ENCODE measurements around the gene SAC3D1. TPM values are rescaled to one million over a fixed set of nuclear protein-coding genes. Genes with fewer than 3 reads are reported as not detected.
"Not testable (repeated sequence)": the region's sequence is repeated elsewhere in the genome, so short reads cannot be mapped to it uniquely, and the experiment has no call there.

The SAC3D1 gene
- total and polyA plus RNA-seq, 2 donors (not counting 1 experiment from before 2014, with no cell fraction given) = 3.1 to 8.6 TPM

GRCh38 chr11:64999478-64999877 is 41.5 kb upstream of the SAC3D1 start:
- no peak overlapping the region for H3K4me3 ChIP-seq (replicated peaks in 1 of 4; ENCODE audit: control extremely low read depth in 1 of 4, insufficient read depth in 1 of 4, low read depth in 3 of 4, low read length in 4 of 4)
- H3K36me3 ChIP-seq (ENCODE audit: control insufficient read depth, insufficient read depth, low read length) = no peaks in the 10 kb centered on the region
- no peak overlapping the region for H2AFZ ChIP-seq (ENCODE audit: low read length)
- TF ChIP-seq CTCF (conservative IDR thresholded peaks at IDR 0.05 in 1 of 2, IDR thresholded peaks at IDR 0.05 in 1 of 2; ENCODE audit: low read depth in 1 of 2, low read length in 2 of 2) (no peak), EZH2 (IDR thresholded peaks at IDR 0.05; ENCODE audit: low read length, missing control alignments) (no peak)
- H4K20me1 ChIP-seq (ENCODE audit: control insufficient read depth, extremely low read depth, insufficient read depth, low read length) = no peaks in the 10 kb centered on the region
- H3K9me3 ChIP-seq (ENCODE audit: control insufficient read depth, insufficient read depth, low read depth, low read length) = no peaks in the 10 kb centered on the region
- H3K9ac ChIP-seq (ENCODE audit: insufficient read depth, low read length) = no peak overlapping the region
- no peak overlapping the region for H3K4me2 ChIP-seq (ENCODE audit: extremely low read depth, insufficient read depth, low read length)
- no peak overlapping the region for H3K27ac ChIP-seq (ENCODE audit: insufficient read depth, low read length)
- no peaks in the 10 kb centered on the region for H3K79me2 ChIP-seq (ENCODE audit: control insufficient read depth, insufficient read depth, low read length)
- no peaks in the 10 kb centered on the region for H3K27me3 ChIP-seq (ENCODE audit: control insufficient read depth, insufficient read depth, low read length)
- no peak for DNase-seq (ENCODE audit: low read depth in 2 of 2)
- no peaks in the 10 kb centered on the region for H3K4me1 ChIP-seq (ENCODE audit: control insufficient read depth, extremely low read depth, insufficient read depth, low read length)

- Histone ChIP-seq H2AFZ (ENCODE audit: low read length) (no peak overlapping the region), H3K9ac (ENCODE audit: insufficient read depth, low read length) (no peak overlapping the region), H3K4me2 (ENCODE audit: extremely low read depth, insufficient read depth, low read length) (no peak overlapping the region), H3K4me1 (ENCODE audit: control insufficient read depth, extremely low read depth, insufficient read depth, low read length) (peaks cover 10% of the 10 kb centered on the region), H4K20me1 (ENCODE audit: control insufficient read depth, extremely low read depth, insufficient read depth, low read length) (no peaks in the 10 kb centered on the region), H3K27ac (ENCODE audit: insufficient read depth, low read length) (no peak overlapping the region), H3K36me3 (ENCODE audit: control insufficient read depth, insufficient read depth, low read length) (no peaks in the 10 kb centered on the region), H3K79me2 (ENCODE audit: control insufficient read depth, insufficient read depth, low read length) (no peaks in the 10 kb centered on the region), H3K4me3 (replicated peaks in 1 of 4; ENCODE audit: control extremely low read depth in 1 of 4, insufficient read depth in 1 of 4, low read depth in 3 of 4, low read length in 4 of 4) (no peak overlapping the region), H3K9me3 (ENCODE audit: control insufficient read depth, insufficient read depth, low read depth, low read length) (no peaks in the 10 kb centered on the region), H3K27me3 (ENCODE audit: control insufficient read depth, insufficient read depth, low read length) (no peaks in the 10 kb centered on the region)
- DNase-seq (ENCODE audit: low read depth in 2 of 2) = no peak
- TF ChIP-seq CTCF (conservative IDR thresholded peaks at IDR 0.05 in 1 of 2, IDR thresholded peaks at IDR 0.05 in 1 of 2; ENCODE audit: low read depth in 1 of 2, low read length in 2 of 2) (no peak), EZH2 (IDR thresholded peaks at IDR 0.05; ENCODE audit: low read length, missing control alignments) (no peak)
Measured at GRCh38 chr11:65002706-65003105, 38.3 kb upstream of the SAC3D1 start.

GRCh38 chr11:65003282-65003681 is 37.7 kb upstream of the SAC3D1 start:
- peak; percentile 34 to 39 for DNase-seq (ENCODE audit: low read depth in 2 of 2)
- Histone ChIP-seq H3K79me2 (ENCODE audit: control insufficient read depth, insufficient read depth, low read length) (no peaks in the 10 kb centered on the region), H3K36me3 (ENCODE audit: control insufficient read depth, insufficient read depth, low read length) (no peaks in the 10 kb centered on the region), H3K9ac (ENCODE audit: insufficient read depth, low read length) (no peak overlapping the region), H3K4me2 (ENCODE audit: extremely low read depth, insufficient read depth, low read length) (no peak overlapping the region), H3K9me3 (ENCODE audit: control insufficient read depth, insufficient read depth, low read depth, low read length) (no peaks in the 10 kb centered on the region), H3K4me3 (replicated peaks in 1 of 4; ENCODE audit: control extremely low read depth in 1 of 4, insufficient read depth in 1 of 4, low read depth in 3 of 4, low read length in 4 of 4) (no peak overlapping the region), H3K27me3 (ENCODE audit: control insufficient read depth, insufficient read depth, low read length) (no peaks in the 10 kb centered on the region), H3K27ac (ENCODE audit: insufficient read depth, low read length) (no peak overlapping the region), H3K4me1 (ENCODE audit: control insufficient read depth, extremely low read depth, insufficient read depth, low read length) (peaks cover 13% of the 10 kb centered on the region), H4K20me1 (ENCODE audit: control insufficient read depth, extremely low read depth, insufficient read depth, low read length) (no peaks in the 10 kb centered on the region), H2AFZ (ENCODE audit: low read length) (no peak overlapping the region)
- no peak for TF ChIP-seq CTCF (conservative IDR thresholded peaks at IDR 0.05 in 1 of 2, IDR thresholded peaks at IDR 0.05 in 1 of 2; ENCODE audit: low read depth in 1 of 2, low read length in 2 of 2)
- TF ChIP-seq EZH2 (IDR thresholded peaks at IDR 0.05; ENCODE audit: low read length, missing control alignments) = no peak

GRCh38 chr11:65003968-65004367 is 37.0 kb upstream of the SAC3D1 start:
- not testable (repeated sequence) for H3K4me2 ChIP-seq (ENCODE audit: extremely low read depth, insufficient read depth, low read length); H3K4me3 ChIP-seq (replicated peaks in 1 of 4; ENCODE audit: control extremely low read depth in 1 of 4, insufficient read depth in 1 of 4, low read depth in 3 of 4, low read length in 4 of 4); H3K36me3 ChIP-seq (ENCODE audit: control insufficient read depth, insufficient read depth, low read length); H3K27ac ChIP-seq (ENCODE audit: insufficient read depth, low read length); H3K9me3 ChIP-seq (ENCODE audit: control insufficient read depth, insufficient read depth, low read depth, low read length); H4K20me1 ChIP-seq (ENCODE audit: control insufficient read depth, extremely low read depth, insufficient read depth, low read length); H3K79me2 ChIP-seq (ENCODE audit: control insufficient read depth, insufficient read depth, low read length); DNase-seq (ENCODE audit: low read depth in 2 of 2); H2AFZ ChIP-seq (ENCODE audit: low read length); H3K27me3 ChIP-seq (ENCODE audit: control insufficient read depth, insufficient read depth, low read length); H3K9ac ChIP-seq (ENCODE audit: insufficient read depth, low read length)
- peaks cover 13% of the 10 kb centered on the region for H3K4me1 ChIP-seq (ENCODE audit: control insufficient read depth, extremely low read depth, insufficient read depth, low read length)

All from fibroblast of lung (primary cell).